Measurements from ENCODE around the gene IPP.
"Not testable (repeated sequence)": the region's sequence is repeated elsewhere in the genome, so short reads cannot be mapped to it uniquely, and the experiment has no call there.

Gene IPP

GRCh38 chr1:45679123-45679522 is 71.3 kb downstream of the IPP start:
- DNase-seq: no peak

- no peak for DNase-seq
Observed at GRCh38 chr1:45678489-45678888, 72.0 kb downstream of the IPP start.

GRCh38 chr1:45677751-45678245 is 72.7 kb downstream of the IPP start:
- no peak for DNase-seq

- DNase-seq: not testable (repeated sequence)
Observed at GRCh38 chr1:45676553-45676952, 73.9 kb downstream of the IPP start.

GRCh38 chr1:45674478-45674877 is 76.0 kb downstream of the IPP start:
- no peak for DNase-seq

- DNase-seq: no peak
Observed at GRCh38 chr1:45673956-45674355, 76.5 kb downstream of the IPP start.

- no peak for DNase-seq
Observed at GRCh38 chr1:45669859-45670655, 80.4 kb downstream of the IPP start.

- no peak for DNase-seq
Observed at GRCh38 chr1:45669379-45669778, 81.1 kb downstream of the IPP start.

- no peak for DNase-seq
Observed at GRCh38 chr1:45668526-45668925, 81.9 kb downstream of the IPP start.

- DNase-seq: no peak
Observed at GRCh38 chr1:45667321-45668111, 82.9 kb downstream of the IPP start.

GRCh38 chr1:45666836-45667235 is 83.6 kb downstream of the IPP start:
- no peak for DNase-seq

- no peak for DNase-seq
Observed at GRCh38 chr1:45660336-45660735, 90.1 kb downstream of the IPP start.

GRCh38 chr1:45659222-45659621 is 91.2 kb downstream of the IPP start:
- no peak for DNase-seq

- DNase-seq: no peak
Observed at GRCh38 chr1:45658171-45658570, 92.3 kb downstream of the IPP start.

- DNase-seq: no peak
Observed at GRCh38 chr1:45656573-45657226, 93.8 kb downstream of the IPP start.

- DNase-seq: no peak
Observed at GRCh38 chr1:45654540-45655280, 95.7 kb downstream of the IPP start.
